ENCODE measurements around the gene NCOA1.

DNA sequence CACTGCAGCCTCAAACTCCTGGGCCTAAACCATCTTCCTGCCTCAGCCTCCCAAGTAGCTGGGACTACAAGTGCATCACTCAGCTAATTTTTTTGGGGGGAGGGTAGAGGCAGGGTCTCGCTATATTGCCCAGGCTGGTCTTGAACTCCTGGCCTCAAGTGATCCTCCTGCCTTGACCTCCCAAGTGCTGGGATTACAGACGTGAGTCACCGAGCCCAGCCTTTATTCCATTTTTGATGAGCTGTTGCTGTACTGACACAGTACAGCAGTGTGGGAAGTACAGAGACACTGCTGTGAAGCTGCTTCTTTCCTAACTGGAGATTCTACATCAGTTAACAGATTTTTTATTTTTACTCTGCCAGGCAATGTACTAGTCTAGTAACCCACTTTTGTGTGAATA lies 283.3 kb downstream of the NCOA1 start:
- TF ChIP-seq YY1 (IDR thresholded peaks at IDR 0.05; ENCODE audit: insufficient read depth, insufficient read length) = no peak
- TF ChIP-seq SUZ12 (IDR thresholded peaks at IDR 0.05; ENCODE audit: extremely low read depth, insufficient read depth, insufficient read length) = no peak

All from NT2/D1 (cell line).